HCT116 (cell line): ENCODE measurements around the gene ICA1.

Experiments
- CBX3 ChIP-seq: IDR thresholded peaks from 2 replicates; pipeline ENCODE4 v1.6.1; 2012; ENCODE audit warnings: low read depth
- EZH2 ChIP-seq: fragments of 200-600 bp; sonication (generic); IDR thresholded peaks from 2 replicates; pipeline ENCODE4 v1.6.1; 2017; ENCODE audit warnings: antibody characterized with exemption, mixed run types
- EZH2phosphoT487 ChIP-seq: fragments of 200-600 bp; IDR thresholded peaks from 2 replicates; pipeline ENCODE4 v1.6.1; 2018; ENCODE audit warnings: antibody characterized with exemption, borderline replicate concordance
- JUND ChIP-seq: IDR thresholded peaks from 2 replicates; pipeline ENCODE4 v1.6.1; 2012
- POLR2A ChIP-seq: IDR thresholded peaks from 2 replicates; pipeline ENCODE4 v1.7.0; 2011; ENCODE audit warnings: borderline replicate concordance; ENCODE audit not compliant: insufficient read depth, insufficient read length; ENCODE audit errors: extremely low read depth
- POLR2AphosphoS5 ChIP-seq: IDR thresholded peaks from 2 replicates; pipeline ENCODE4 v1.6.1; 2011; ENCODE audit warnings: mild to moderate bottlenecking, low read depth, low read length, moderate library complexity
- SIN3A ChIP-seq: IDR thresholded peaks from 2 replicates; pipeline ENCODE4 v1.6.1; 2012; ENCODE audit warnings: low read depth
- SP1 ChIP-seq: IDR thresholded peaks from 2 replicates; pipeline ENCODE4 v1.6.1; 2012; ENCODE audit warnings: low read depth
- ZFX ChIP-seq: fragments of 450-650 bp; IDR thresholded peaks from 2 replicates; pipeline ENCODE4 v1.6.1; 2017
- ZNF274 ChIP-seq: fragments of 200-500 bp; sonication (Bioruptor generic); IDR thresholded peaks from 2 replicates; pipeline ENCODE4 v1.6.1; 2014; ENCODE audit warnings: mild to moderate bottlenecking, low read depth, low read length, inconsistent platforms
- TF ChIP-seq, protein P1 (sequence below), 3 experiments: fragments of 200-600 bp in 1 of 3; sonication (generic) in 1 of 3; IDR thresholded peaks in 2 of 3; conservative IDR thresholded peaks in 1 of 3; 2 replicates each; pipeline ENCODE4 v1.5.1; 2012 to 2017; ENCODE audit warnings: low read depth in 2 of 3, low read length in 2 of 3, antibody characterized with exemption in 1 of 3, borderline replicate concordance in 1 of 3, control low read depth in 1 of 3, mild to moderate bottlenecking in 1 of 3, mixed read lengths in 1 of 3, mixed run types in 1 of 3, moderate library complexity in 1 of 3; ENCODE audit not compliant: insufficient read depth in 1 of 3
- TF ChIP-seq, protein P2 (sequence below): IDR thresholded peaks from 2 replicates; pipeline ENCODE4 v1.6.1; 2012
- TF ChIP-seq, protein P3 (sequence below): IDR thresholded peaks from 2 replicates; pipeline ENCODE4 v1.6.1; 2012; ENCODE audit warnings: low read depth

DNA sequence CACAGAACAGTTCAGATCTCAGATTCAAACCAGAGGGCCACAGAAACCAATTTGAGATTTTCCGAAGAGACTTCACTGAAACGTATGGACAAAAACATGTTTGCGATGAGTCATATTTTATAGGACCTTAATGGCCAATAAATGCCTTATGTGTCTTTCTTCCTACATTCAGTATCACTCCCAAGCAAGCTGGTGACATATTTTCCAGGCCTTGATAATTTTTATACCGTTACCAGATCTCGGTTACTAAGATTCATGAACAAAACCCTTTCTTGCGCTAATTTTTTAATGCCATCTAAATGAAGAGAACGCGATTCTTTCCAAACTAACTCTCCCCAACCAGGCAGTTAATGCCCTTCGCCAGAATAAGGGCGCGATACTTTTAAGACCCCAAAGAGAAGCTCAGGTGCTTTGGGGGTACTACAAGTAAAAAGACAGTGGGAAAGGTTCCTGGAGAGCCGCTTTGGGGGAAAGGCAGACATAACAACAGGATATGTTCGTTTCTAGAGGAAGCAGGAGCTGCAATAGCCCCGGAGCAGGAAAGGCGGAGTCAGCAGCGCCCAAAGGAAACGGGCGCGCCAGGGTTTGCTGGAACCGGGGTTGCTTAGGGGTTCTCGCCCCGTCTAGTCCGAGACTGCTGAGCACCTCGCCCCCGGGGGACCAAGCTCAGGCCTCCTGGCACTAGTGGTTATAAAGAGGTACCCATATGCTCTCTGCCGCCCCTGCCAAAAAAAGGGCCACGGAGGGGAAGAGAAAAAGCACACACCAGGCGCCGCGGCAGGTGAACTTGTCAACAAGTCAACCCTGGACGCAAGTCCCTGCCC lies 884 bp downstream of the ICA1 start:
- TF ChIP-seq, protein P1, sequence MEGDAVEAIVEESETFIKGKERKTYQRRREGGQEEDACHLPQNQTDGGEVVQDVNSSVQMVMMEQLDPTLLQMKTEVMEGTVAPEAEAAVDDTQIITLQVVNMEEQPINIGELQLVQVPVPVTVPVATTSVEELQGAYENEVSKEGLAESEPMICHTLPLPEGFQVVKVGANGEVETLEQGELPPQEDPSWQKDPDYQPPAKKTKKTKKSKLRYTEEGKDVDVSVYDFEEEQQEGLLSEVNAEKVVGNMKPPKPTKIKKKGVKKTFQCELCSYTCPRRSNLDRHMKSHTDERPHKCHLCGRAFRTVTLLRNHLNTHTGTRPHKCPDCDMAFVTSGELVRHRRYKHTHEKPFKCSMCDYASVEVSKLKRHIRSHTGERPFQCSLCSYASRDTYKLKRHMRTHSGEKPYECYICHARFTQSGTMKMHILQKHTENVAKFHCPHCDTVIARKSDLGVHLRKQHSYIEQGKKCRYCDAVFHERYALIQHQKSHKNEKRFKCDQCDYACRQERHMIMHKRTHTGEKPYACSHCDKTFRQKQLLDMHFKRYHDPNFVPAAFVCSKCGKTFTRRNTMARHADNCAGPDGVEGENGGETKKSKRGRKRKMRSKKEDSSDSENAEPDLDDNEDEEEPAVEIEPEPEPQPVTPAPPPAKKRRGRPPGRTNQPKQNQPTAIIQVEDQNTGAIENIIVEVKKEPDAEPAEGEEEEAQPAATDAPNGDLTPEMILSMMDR (IDR thresholded peaks at IDR 0.05 in 2 of 3, conservative IDR thresholded peaks at IDR 0.05 in 1 of 3; ENCODE audit: borderline replicate concordance in 1 of 3, insufficient read depth in 1 of 3, low read depth in 2 of 3, low read length in 2 of 3), result no peak
- no peak for TF ChIP-seq POLR2AphosphoS5
- TF ChIP-seq POLR2A, result no peak
- no peak for TF ChIP-seq ZFX
- no peak for TF ChIP-seq EZH2phosphoT487
- no peak for TF ChIP-seq ZNF274
- TF ChIP-seq EZH2, result no peak
- TF ChIP-seq, protein P2, sequence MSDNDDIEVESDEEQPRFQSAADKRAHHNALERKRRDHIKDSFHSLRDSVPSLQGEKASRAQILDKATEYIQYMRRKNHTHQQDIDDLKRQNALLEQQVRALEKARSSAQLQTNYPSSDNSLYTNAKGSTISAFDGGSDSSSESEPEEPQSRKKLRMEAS, result no peak
- no peak for TF ChIP-seq CBX3
- TF ChIP-seq JUND, result peak; percentile 46; the same call in 1 of the 2 replicates
- TF ChIP-seq, protein P3, sequence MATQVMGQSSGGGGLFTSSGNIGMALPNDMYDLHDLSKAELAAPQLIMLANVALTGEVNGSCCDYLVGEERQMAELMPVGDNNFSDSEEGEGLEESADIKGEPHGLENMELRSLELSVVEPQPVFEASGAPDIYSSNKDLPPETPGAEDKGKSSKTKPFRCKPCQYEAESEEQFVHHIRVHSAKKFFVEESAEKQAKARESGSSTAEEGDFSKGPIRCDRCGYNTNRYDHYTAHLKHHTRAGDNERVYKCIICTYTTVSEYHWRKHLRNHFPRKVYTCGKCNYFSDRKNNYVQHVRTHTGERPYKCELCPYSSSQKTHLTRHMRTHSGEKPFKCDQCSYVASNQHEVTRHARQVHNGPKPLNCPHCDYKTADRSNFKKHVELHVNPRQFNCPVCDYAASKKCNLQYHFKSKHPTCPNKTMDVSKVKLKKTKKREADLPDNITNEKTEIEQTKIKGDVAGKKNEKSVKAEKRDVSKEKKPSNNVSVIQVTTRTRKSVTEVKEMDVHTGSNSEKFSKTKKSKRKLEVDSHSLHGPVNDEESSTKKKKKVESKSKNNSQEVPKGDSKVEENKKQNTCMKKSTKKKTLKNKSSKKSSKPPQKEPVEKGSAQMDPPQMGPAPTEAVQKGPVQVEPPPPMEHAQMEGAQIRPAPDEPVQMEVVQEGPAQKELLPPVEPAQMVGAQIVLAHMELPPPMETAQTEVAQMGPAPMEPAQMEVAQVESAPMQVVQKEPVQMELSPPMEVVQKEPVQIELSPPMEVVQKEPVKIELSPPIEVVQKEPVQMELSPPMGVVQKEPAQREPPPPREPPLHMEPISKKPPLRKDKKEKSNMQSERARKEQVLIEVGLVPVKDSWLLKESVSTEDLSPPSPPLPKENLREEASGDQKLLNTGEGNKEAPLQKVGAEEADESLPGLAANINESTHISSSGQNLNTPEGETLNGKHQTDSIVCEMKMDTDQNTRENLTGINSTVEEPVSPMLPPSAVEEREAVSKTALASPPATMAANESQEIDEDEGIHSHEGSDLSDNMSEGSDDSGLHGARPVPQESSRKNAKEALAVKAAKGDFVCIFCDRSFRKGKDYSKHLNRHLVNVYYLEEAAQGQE, result no peak
- TF ChIP-seq SP1, result no peak
- TF ChIP-seq SIN3A, result no peak; the same call in 1 of the 2 replicates
